B cell (primary cell): Measurements from ENCODE around the gene C3orf85.

Experiments used
- EZH2 ChIP-seq: IDR thresholded peaks from 2 replicates; pipeline ENCODE4 v1.6.1; 2012; ENCODE audit warnings: borderline replicate concordance, low read depth, mild to moderate bottlenecking, moderate library complexity, low read length; ENCODE audit not compliant: insufficient read depth, poor library complexity, severe bottlenecking
- TF ChIP-seq, protein P1 (sequence below): fragments of 200-600 bp; IDR thresholded peaks from one replicate; pipeline ENCODE4 v1.8.0; 2022; ENCODE audit warnings: antibody characterized with exemption, mild to moderate bottlenecking

DNA sequence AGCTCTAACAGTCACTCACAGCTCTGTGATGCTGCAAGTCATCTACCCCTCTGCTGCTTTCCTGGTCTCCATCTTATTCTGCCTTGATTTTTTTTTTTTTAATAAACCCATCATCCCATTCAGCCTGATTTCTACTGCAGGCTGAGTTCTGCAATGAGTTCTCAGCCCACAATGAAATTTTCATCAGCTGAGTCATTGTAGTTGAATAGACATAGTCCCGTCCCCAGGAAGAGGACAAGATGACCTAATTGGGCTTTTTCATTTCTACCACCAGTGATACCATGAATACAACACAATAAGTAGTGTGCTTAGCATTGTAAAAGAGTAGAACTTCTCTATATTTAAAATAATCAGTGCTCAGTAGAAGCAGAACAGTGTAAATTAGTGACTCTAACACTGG, 59.3 kb downstream of the C3orf85 start:
- TF ChIP-seq, protein P1, sequence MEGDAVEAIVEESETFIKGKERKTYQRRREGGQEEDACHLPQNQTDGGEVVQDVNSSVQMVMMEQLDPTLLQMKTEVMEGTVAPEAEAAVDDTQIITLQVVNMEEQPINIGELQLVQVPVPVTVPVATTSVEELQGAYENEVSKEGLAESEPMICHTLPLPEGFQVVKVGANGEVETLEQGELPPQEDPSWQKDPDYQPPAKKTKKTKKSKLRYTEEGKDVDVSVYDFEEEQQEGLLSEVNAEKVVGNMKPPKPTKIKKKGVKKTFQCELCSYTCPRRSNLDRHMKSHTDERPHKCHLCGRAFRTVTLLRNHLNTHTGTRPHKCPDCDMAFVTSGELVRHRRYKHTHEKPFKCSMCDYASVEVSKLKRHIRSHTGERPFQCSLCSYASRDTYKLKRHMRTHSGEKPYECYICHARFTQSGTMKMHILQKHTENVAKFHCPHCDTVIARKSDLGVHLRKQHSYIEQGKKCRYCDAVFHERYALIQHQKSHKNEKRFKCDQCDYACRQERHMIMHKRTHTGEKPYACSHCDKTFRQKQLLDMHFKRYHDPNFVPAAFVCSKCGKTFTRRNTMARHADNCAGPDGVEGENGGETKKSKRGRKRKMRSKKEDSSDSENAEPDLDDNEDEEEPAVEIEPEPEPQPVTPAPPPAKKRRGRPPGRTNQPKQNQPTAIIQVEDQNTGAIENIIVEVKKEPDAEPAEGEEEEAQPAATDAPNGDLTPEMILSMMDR = no peak
- TF ChIP-seq EZH2 = no peak
